D341Med (cell line): Measurements from ENCODE around the gene MYO5B.
"Not testable (repeated sequence)": the region's sequence is repeated elsewhere in the genome, so short reads cannot be mapped to it uniquely, and the experiment has no call there.

Source experiments
- DNase-seq: peaks from one replicate; pipeline ENCODE4 v3.0.0; 2012; ENCODE audit warnings: low spot score

The MYO5B gene

DNA sequence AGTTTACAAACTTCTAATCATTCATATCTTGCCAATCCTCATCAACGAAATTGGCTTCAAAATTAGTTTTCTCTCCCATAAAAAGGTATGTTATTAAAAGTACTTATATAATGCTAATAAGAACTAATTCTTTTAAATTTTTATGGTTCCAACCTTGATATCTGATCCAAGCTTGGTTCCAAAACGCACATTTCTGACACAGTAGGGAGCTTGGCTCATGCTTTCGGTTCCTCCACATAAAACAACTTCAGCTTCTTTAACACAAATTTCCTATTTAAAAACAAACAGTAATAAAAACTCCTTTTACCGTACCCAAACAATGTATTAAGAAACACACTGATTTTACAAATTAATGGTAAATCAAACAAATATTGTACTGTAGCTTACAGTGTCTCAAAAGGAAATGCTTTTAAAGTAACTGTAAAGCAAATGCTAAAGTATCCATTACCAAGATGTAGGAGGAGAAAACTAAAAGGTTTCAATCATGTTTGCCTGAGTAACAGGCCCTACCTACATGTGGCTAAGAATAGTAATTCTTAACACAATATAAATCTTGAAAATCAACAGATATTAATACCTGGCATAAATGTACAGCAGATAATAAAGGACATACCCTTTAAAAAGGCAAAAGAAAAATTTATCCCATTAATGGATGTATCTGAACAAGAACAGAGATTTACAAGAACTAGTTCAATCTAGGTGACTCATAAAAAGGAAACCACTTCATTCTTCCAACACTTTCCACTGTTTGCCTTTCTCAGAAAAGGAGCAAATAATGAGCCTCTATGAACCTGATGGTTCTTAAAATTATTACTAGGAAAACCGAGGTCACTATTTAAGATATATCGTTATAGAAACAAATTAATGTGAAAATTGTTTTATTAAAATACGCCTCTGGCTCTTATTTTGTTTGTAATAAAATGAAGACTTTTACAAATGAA is 399.1 kb downstream of the MYO5B start:
- no peak for DNase-seq

DNA sequence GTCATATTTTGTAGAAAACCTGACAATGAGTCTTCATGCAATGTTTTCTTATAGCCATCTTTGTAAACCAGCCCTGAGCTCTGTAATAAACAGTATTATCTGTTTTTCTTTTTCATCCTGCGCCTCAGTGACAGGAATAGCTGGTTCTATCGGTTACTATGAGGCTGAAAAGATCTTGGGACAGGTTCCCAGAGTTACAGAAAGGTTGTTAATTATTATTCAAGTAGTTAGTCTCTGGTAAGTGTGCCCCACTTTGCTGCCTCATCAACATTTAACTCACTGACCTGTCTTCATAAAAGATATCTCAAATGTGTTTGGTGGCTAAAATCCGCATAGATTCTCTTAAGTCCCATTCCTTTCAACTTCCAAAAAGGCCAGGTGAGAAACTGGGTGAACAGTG is 400.2 kb downstream of the MYO5B start:
- DNase-seq: no peak

DNA sequence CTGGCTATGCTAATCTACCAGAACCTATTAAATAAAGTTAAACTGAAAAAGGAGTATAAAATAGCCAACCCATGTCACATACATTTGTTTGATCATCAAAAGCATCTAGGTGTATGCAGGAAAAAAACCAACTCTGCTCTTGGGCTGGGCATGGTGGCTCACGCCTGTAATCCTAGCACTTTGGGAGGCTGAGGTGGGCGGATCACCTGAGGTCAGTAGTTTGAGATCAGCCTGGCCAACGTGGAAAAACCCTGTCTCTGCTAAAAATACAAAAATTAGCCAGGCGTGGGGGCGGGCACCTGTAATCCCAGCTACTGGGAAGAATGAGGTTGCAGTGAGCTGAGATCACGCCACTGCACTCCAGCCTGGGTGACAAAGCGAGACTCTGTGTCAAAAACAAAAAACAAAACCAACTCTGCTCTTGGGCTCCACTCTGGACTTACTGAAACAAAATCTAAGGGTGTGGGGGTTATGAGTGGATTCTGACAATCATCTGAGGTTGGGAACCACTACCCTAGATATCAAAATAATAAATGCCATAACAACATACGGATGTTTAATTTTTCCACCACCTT is 405.3 kb downstream of the MYO5B start:
- not testable (repeated sequence) for DNase-seq

DNA sequence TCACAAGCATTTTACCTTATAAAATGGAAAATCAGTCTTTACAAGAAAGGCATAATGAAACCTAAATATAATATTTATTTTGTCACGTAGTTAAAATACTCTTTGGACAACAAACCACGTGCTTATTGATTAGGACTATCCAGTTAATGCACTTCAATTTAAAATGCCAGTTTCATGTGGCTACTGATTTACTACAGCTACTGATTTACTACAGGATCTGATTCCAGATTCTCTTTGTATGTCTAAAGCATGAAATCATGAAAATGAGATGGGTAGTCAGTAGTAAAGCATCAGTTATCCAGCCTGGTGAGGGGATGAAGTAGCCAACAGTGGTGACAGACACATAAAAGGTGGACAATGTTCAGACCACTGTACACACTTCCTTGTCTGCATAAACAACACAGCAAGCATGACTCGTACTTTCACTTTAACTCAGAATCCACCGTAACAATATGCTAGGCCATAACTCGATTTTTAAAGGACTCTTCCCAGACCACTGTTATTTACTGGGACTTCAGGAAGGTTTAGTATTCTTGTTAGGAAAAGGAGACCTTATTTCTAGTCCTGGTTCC is 406.5 kb downstream of the MYO5B start:
- no peak for DNase-seq

DNA sequence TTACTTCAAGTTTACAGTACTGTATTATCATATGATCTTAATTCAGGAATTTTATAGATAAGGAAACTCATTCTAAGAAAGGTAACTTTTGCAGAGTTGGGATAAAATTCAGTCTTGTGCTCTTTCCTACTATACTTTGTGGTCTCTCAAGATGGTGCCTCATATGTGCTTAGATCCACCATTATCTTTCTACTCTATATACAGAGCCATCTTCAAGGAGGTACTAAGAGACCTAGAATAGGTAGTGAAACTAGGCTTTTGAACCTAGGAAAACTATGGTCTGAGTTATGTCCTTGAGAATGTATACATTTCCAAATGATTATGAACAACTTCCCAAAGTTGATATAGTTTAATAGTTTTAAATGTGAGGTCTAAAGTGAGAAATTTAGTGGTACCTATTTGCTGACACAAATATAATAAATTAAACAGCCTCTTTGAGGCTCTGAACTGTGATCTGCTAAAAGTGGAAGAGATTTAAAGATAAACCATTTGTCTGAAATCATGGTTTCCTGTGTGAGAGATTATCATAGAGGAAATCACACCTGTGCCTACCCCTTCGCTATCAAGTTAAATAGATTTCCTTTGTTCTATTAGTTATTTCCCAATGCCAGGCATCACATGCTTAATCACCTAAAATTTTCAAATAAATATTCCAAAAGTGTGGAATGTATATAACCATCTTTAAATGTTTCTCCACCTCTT is 408.8 kb downstream of the MYO5B start:
- DNase-seq: no peak

DNA sequence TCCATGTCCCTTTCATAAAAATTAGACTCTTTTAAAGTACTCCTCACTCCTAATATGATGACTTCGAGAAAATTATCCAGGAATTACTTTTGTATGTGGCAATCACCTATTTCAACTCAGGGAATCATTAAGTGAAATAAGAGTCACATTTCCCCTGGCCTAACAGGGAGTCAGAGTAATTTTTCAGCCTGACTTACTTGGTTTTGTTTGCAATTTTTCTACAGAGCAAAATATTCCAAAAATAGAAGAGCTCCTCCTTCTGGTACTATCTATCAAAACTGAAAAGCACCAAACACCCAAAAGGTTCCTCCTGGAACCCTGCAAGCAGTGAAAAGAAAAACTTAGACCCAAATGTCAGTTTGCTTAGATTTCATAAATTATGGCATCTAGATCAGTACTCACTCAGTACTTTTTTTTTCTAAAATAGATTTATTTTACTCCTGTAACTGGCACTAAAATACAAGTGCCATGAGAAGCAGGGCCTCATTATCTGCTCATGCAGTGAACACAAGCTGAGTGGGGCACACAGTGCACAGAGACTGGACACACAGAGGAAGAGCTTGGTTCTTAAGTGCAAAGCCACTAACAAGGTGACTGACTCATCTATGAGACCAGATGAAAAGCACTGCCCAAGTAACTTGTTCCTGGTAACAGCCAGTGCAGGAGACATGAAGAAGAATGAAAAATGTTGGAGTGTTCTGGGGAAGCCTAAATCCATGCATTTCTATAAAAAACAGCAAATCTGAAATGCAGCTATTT is 410.3 kb downstream of the MYO5B start:
- no peak for DNase-seq

DNA sequence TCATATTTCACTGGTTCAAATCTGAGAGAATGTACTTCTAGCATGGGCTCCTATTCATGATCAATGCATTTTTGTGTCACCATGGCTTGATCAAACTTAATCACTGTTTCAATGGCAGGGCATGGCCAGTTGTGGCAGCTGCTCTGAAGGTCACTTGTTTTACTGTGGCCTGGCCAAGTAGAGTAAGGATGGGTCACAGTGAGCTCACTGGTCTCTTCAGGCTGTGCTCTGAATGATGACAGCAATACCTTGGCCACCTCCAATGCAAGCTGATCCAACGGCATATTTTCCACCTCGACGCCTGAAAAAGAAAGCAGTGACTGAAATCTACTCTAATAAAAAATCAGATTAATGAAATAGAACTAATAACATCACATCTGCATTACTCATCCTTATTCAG is 411.3 kb downstream of the MYO5B start:
- DNase-seq: not testable (repeated sequence)

DNA sequence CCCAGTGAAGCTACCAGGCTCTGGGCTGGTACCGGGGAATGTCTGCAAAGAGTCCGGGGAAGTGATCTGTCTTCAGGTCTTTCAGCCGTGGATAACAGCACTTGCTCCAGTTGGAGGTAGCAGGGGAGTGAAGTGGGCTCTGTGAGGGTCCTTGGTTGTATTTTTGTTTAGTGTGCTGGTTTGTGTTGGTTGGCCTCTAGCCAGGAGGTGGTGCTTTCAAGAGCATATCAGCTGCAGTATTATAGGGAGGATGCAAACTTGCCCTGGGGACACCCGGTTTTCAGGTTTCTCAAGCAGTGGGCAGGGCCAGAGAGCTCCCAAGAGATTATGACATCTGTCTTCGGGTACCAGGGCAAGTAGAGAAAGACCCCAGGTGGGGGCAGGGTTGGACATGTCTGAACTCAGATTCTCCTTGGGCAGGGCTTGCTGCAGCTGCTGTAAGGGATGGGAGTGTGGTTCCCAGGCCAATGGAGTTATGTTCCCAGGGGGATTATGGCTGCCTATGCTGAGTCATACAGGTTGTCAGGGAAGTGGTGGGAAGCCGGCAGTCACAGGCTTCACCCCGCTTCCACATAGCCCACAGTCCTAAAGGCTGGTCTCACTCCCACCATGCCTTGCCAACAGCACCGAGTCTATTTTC is 416.0 kb downstream of the MYO5B start:
- DNase-seq: no peak
